K562 (cell line): Measurements from ENCODE around the gene GPX5. TPM values are rescaled to one million over a fixed set of nuclear protein-coding genes. Genes with fewer than 3 reads are reported as not detected.

Source experiments
- EHMT2 ChIP-seq: fragments of 450-650 bp; IDR thresholded peaks from 2 replicates; pipeline ENCODE4 v1.6.1; 2018; ENCODE audit warnings: antibody characterized with exemption
- FOXJ2 ChIP-seq: fragments of 200-800 bp; sonication (Bioruptor generic); IDR thresholded peaks from 2 replicates; pipeline ENCODE4 v1.6.1; 2016; ENCODE audit warnings: missing genetic modification characterization, missing compliant biosample characterization
- KDM4B ChIP-seq, 2 experiments: fragments of 450-650 bp in 1 of 2; sonication (generic) in 1 of 2; IDR thresholded peaks; 2 replicates each; pipeline ENCODE4 v1.6.1; 2016 to 2017; ENCODE audit warnings: borderline replicate concordance in 2 of 2, antibody characterized with exemption in 1 of 2, low read depth in 1 of 2, mild to moderate bottlenecking in 1 of 2
- MGA ChIP-seq: fragments of 450-650 bp; IDR thresholded peaks from 2 replicates; pipeline ENCODE4 v1.6.1; 2016; ENCODE audit warnings: mild to moderate bottlenecking, moderate library complexity
- STAT6 ChIP-seq: sonication (generic); formaldehyde crosslinking; IDR thresholded peaks from 2 replicates; pipeline ENCODE4 v1.8.1; 2023; ENCODE audit warnings: mild to moderate bottlenecking, missing genetic modification reagents
- ZNF57 ChIP-seq: fragments of 450-650 bp; formaldehyde crosslinking; IDR thresholded peaks from 2 replicates; pipeline ENCODE4 v1.4.0; 2020; ENCODE audit warnings: mild to moderate bottlenecking, moderate library complexity
- polyA plus RNA-seq, 8 experiments: library from polyadenylated mRNA; depleted of rRNA in 4 of 8; stranded (reverse) in 5 of 8; unstranded in 3 of 8; fragments of >200 nt; fragmentation: Nextera tagmentation in 2 of 8; fragmentation: Illumina TruSeq in 1 of 8; extraction: Ambion mirVana in 2 of 8; extraction: Trizol in 1 of 8; gene quantifications; 2 replicates each; pipeline versions ENCODE4 v1.2.1 to v1.2.3, GENCODE V29; 2011 to 2014; ENCODE audit warnings: inconsistent platforms in 1 of 8, missing spikeins in 1 of 8
- total RNA-seq, 7 experiments: library from RNA; depleted of rRNA in 6 of 7; stranded (reverse); fragments of >200 nt in 6 of 7; fragmentation: Illumina TruSeq in 2 of 7; extraction: Trizol in 2 of 7; gene quantifications; 2 replicates each; pipeline versions ENCODE4 v1.2.1 to v1.2.3, GENCODE V29; 2011 to 2021; ENCODE audit warnings: low replicate concordance in 1 of 7
- TF ChIP-seq, protein P1 (sequence below): fragments of 450-650 bp; IDR thresholded peaks from 2 replicates; pipeline ENCODE4 v1.6.1; 2016; ENCODE audit warnings: mild to moderate bottlenecking

The GPX5 gene
- total and polyA plus RNA-seq, 9 of the 15 experiments (the other 6 are each of a cell fraction or from before 2014, with no cell fraction given), result 0.07 to 0.18 (median 0.15) TPM; not detected in 6

DNA sequence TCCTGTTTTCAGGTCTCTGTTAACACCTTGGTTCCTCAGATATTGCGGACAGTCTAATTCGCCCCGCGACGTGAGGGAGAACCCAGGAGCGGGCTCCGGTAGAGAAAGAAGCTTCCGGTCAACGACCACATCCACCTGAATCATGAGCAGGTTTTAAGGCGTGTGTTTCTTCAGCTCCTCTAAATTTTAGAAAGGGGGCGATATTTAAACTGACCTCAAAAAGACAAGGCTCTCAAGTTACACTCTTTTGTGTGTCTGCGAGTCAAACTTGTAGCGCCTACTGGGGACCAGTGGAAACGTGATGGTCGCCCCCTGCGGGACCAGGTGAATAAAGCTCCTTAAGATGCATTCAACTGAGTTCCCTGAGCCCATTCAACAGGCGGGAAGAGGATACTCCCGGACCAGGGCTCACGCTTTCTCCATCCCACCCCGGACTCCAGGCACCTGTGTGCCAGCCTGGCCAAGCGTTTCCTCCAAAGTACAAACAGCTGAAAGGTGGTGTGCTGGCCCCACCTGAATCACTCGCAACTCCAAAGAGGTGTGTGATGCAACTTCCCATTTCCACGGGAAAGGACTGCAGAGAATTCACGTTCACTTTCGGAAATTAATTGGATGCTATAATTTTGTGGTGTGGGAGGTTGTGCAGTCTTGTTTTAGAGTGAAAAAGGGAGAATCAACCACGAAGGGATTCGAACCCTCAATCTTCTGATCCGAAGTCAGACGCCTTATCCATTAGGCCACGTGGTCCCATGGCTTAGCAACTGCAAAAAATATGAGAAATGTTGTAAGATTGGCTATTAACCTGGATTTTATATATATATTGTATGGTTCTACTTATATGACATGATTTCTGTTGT, 17.0 kb downstream of the GPX5 start (continued):
- peak; percentile 85 for TF ChIP-seq MGA
- TF ChIP-seq, protein P1, sequence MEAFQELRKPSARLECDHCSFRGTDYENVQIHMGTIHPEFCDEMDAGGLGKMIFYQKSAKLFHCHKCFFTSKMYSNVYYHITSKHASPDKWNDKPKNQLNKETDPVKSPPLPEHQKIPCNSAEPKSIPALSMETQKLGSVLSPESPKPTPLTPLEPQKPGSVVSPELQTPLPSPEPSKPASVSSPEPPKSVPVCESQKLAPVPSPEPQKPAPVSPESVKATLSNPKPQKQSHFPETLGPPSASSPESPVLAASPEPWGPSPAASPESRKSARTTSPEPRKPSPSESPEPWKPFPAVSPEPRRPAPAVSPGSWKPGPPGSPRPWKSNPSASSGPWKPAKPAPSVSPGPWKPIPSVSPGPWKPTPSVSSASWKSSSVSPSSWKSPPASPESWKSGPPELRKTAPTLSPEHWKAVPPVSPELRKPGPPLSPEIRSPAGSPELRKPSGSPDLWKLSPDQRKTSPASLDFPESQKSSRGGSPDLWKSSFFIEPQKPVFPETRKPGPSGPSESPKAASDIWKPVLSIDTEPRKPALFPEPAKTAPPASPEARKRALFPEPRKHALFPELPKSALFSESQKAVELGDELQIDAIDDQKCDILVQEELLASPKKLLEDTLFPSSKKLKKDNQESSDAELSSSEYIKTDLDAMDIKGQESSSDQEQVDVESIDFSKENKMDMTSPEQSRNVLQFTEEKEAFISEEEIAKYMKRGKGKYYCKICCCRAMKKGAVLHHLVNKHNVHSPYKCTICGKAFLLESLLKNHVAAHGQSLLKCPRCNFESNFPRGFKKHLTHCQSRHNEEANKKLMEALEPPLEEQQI, result peak; percentile 94; the same call in 1 of the 2 replicates
- TF ChIP-seq KDM4B (IDR thresholded peaks at IDR 0.05; ENCODE audit: borderline replicate concordance in 2 of 2, low read depth in 1 of 2), result peak in 1 of 2 experiments; percentile 82; a peak in 2 of 4 replicates
- TF ChIP-seq ZNF57 (CRISPR knock-in tag), result no peak
- peak; percentile 60 for TF ChIP-seq FOXJ2 (tag)
- TF ChIP-seq STAT6 (CRISPR knock-in tag), result peak; percentile 89; the same call in 1 of the 2 replicates
- peak; percentile 59; the same call in 1 of the 2 replicates for TF ChIP-seq EHMT2
